Fibroblast of upper back skin (primary cell): ENCODE data around the gene HOXB4.

ENCODE experiments used
- DNase-seq: peaks from one replicate; pipeline ENCODE4 v3.0.0-alpha.2; 2013

The HOXB4 gene

GRCh38 chr17:48528153-48528935 is 49.8 kb downstream of the HOXB4 start:
- DNase-seq: no peak

GRCh38 chr17:48527547-48527932 is 50.6 kb downstream of the HOXB4 start:
- no peak for DNase-seq

GRCh38 chr17:48526608-48527546 is 51.3 kb downstream of the HOXB4 start:
- DNase-seq: no peak
